ENCODE results near the gene PER1.

GRCh38 chr17:8159459-8160223 lies 7.4 kb upstream of the PER1 start:
- TF ChIP-seq CREB1 (IDR thresholded peaks at IDR 0.05; ENCODE audit: low read depth) (no peak), POLR2A (IDR thresholded peaks at IDR 0.05; ENCODE audit: low read depth, low read length) (no peak), SUZ12 (IDR thresholded peaks at IDR 0.05; ENCODE audit: unreplicated experiment) (no peak), TAF1 (IDR thresholded peaks at IDR 0.05; ENCODE audit: borderline replicate concordance, low read depth, low read length) (no peak), HDAC2 (IDR thresholded peaks at IDR 0.05) (no peak), SP1 (IDR thresholded peaks at IDR 0.05; ENCODE audit: low read depth, low read length) (no peak), FOXM1 (IDR thresholded peaks at IDR 0.05; ENCODE audit: low read depth, low read length) (no peak)
